SK-N-SH treated with all-trans-retinoic acid at 6 μM for 48 hours (cell line): ENCODE data around the gene GLRX3.

ENCODE experiments used
- ATAC-seq: fragments of 200-7000 bp; cut with Tn5 transposase; 3 replicates; pipeline ENCODE4 v1.9.1; 2020; ENCODE audit warnings: mild to moderate bottlenecking, moderate library complexity
- BACH2 ChIP-seq: fragments of 250-450 bp; sonication (Bioruptor Pico); IDR thresholded peaks from 2 replicates; pipeline ENCODE4 v1.9.0; 2021; ENCODE audit warnings: mild to moderate bottlenecking, borderline replicate concordance
- GLIS3 ChIP-seq: fragments of 250-450 bp; sonication (Bioruptor Pico); IDR thresholded peaks from 2 replicates; pipeline ENCODE4 v1.5.0; 2020; ENCODE audit warnings: mild to moderate bottlenecking, moderate library complexity
- ISL1 ChIP-seq: fragments of 250-450 bp; sonication (Bioruptor Pico); IDR thresholded peaks from 2 replicates; pipeline ENCODE4 v2.1.2; 2022; ENCODE audit warnings: mild to moderate bottlenecking, moderate library complexity
- OSR1 ChIP-seq: fragments of 250-450 bp; sonication (Bioruptor Pico); IDR thresholded peaks from 2 replicates; pipeline ENCODE4 v1.8.0; 2022; ENCODE audit warnings: moderate library complexity, mild to moderate bottlenecking, inconsistent platforms
- PPARA ChIP-seq: fragments of 250-450 bp; sonication (Bioruptor Pico); IDR thresholded peaks from 2 replicates; pipeline ENCODE4 v1.5.0; 2020; ENCODE audit warnings: mild to moderate bottlenecking, borderline replicate concordance
- RARB ChIP-seq: fragments of 250-450 bp; sonication (Bioruptor Pico); IDR thresholded peaks from 2 replicates; pipeline ENCODE4 v1.8.0; 2021; ENCODE audit warnings: mild to moderate bottlenecking, moderate library complexity
- SNAI2 ChIP-seq: fragments of 250-450 bp; sonication (Bioruptor Pico); IDR thresholded peaks from 2 replicates; pipeline ENCODE4 v1.5.0; 2020; ENCODE audit warnings: mild to moderate bottlenecking, moderate library complexity
- TCF4 ChIP-seq: fragments of 250-450 bp; sonication (Bioruptor Pico); IDR thresholded peaks from 2 replicates; pipeline ENCODE4 v1.8.0; 2021; ENCODE audit warnings: mild to moderate bottlenecking, moderate library complexity, borderline replicate concordance
- TOX ChIP-seq: fragments of 250-450 bp; sonication (Bioruptor Pico); IDR thresholded peaks from 2 replicates; pipeline ENCODE4 v1.8.0; 2021; ENCODE audit warnings: mild to moderate bottlenecking, moderate library complexity, borderline replicate concordance
- ZC3H10 ChIP-seq: fragments of 250-450 bp; sonication (Bioruptor Pico); IDR thresholded peaks from 2 replicates; pipeline ENCODE4 v1.5.1; 2021; ENCODE audit warnings: mild to moderate bottlenecking, moderate library complexity
- ZFP3 ChIP-seq: fragments of 250-450 bp; sonication (Bioruptor Pico); IDR thresholded peaks from 2 replicates; pipeline ENCODE4 v1.5.0; 2020; ENCODE audit warnings: mild to moderate bottlenecking, moderate library complexity
- ZFP30 ChIP-seq: fragments of 450-650 bp; formaldehyde crosslinking; IDR thresholded peaks from 2 replicates; pipeline ENCODE4 v1.5.0; 2022; ENCODE audit warnings: mild to moderate bottlenecking, moderate library complexity
- ZNF565 ChIP-seq: fragments of 450-650 bp; formaldehyde crosslinking; conservative IDR thresholded peaks from 2 replicates; pipeline ENCODE4 v1.5.0; 2020; ENCODE audit warnings: low read depth, mild to moderate bottlenecking, moderate library complexity
- ZNF8 ChIP-seq: fragments of 450-650 bp; formaldehyde crosslinking; IDR thresholded peaks from 2 replicates; pipeline ENCODE4 v1.5.0; 2020; ENCODE audit warnings: mild to moderate bottlenecking, moderate library complexity
- TF ChIP-seq, protein P1 (sequence below): fragments of 250-450 bp; sonication (Bioruptor Pico); IDR thresholded peaks from 2 replicates; pipeline ENCODE4 v1.5.0; 2020; ENCODE audit warnings: mild to moderate bottlenecking, moderate library complexity
- TF ChIP-seq, protein P2 (sequence below): fragments of 250-450 bp; sonication (Bioruptor Pico); IDR thresholded peaks from 2 replicates; pipeline ENCODE4 v1.5.1; 2020; ENCODE audit warnings: low read depth, mild to moderate bottlenecking, moderate library complexity
- TF ChIP-seq, protein P3 (sequence below): fragments of 250-450 bp; sonication (Bioruptor Pico); IDR thresholded peaks from 2 replicates; pipeline ENCODE4 v1.5.1; 2021; ENCODE audit warnings: mild to moderate bottlenecking, moderate library complexity
- TF ChIP-seq, protein P4 (sequence below): fragments of 250-450 bp; sonication (Bioruptor Pico); IDR thresholded peaks from 2 replicates; pipeline ENCODE4 v1.8.0; 2020; ENCODE audit warnings: mild to moderate bottlenecking, moderate library complexity, borderline replicate concordance
- TF ChIP-seq, protein P5 (sequence below): fragments of 250-450 bp; sonication (Bioruptor Pico); IDR thresholded peaks from 2 replicates; pipeline ENCODE4 v1.8.0; 2021; ENCODE audit warnings: low read depth, mild to moderate bottlenecking, moderate library complexity, borderline replicate concordance

Gene GLRX3

DNA sequence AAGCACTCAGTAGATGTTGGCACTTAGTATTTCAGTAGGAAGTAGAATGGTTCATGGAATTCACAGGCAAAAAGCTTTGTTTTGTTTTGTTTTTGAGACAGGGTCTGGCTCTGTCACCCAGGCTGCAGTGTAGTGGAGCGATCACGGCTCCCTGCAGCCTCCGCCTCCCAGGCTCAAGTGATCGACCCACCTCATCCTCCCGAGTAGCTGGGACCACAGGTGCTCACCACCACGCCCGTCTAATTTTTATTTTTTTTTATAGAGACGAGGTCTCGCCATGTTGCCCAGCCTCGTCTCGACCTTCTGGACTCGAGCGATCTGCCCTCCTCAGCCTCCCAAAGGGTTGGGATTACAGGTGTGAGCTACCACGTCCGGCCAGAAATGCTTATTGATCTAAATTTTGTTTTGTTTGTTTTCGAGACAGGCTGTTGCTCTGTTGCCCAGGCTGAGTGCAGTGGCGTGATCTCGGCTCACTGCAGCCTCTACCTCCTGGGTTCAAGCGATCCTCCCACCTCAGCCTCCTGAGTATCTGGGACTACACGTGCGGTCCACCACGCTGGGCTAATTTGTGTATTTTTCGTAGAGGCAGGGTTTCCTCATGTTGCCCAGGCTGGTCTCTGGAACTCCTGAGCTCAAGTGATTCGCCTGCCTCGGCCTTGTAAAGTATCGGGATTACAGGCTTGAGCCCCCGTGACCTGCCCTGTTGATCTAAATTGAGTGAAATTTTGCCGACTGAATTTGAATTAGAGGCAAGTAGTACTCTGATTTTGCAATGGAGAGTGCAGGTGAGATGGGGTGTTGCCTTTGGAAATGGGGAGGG is 1.7 kb downstream of the GLRX3 start (continued):
- TF ChIP-seq BACH2 = no peak

DNA sequence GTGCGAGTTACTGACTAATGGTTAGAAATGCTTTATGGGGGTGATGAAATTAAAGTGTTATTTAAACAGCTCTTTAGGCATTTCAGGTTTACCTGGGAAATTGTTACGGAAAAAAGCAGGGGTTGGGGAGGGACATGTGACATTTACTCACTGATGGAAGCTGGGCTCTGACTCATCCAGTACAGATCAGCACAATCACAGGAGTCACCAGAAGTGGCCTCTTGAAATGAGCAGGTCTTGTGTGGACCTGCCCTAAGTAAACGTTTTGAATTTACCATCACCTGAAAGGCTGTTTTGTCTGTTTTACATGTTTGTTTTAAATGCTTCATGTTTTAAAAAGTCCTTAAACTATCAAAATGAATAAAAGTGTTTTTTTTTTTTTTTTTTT is 2.3 kb downstream of the GLRX3 start:
- TF ChIP-seq BACH2 (no peak), OSR1 (CRISPR knock-in tag) (no peak), PPARA (CRISPR knock-in tag) (no peak), GLIS3 (CRISPR knock-in tag) (no peak), ZFP30 (no peak), ZFP3 (CRISPR knock-in tag) (no peak), ZNF565 (CRISPR knock-in tag) (no peak), SNAI2 (CRISPR knock-in tag) (no peak), TOX (CRISPR knock-in tag) (no peak), RARB (no peak), ISL1 (no peak), TCF4 (CRISPR knock-in tag) (no peak), ZNF8 (no peak)
- TF ChIP-seq, protein P1, sequence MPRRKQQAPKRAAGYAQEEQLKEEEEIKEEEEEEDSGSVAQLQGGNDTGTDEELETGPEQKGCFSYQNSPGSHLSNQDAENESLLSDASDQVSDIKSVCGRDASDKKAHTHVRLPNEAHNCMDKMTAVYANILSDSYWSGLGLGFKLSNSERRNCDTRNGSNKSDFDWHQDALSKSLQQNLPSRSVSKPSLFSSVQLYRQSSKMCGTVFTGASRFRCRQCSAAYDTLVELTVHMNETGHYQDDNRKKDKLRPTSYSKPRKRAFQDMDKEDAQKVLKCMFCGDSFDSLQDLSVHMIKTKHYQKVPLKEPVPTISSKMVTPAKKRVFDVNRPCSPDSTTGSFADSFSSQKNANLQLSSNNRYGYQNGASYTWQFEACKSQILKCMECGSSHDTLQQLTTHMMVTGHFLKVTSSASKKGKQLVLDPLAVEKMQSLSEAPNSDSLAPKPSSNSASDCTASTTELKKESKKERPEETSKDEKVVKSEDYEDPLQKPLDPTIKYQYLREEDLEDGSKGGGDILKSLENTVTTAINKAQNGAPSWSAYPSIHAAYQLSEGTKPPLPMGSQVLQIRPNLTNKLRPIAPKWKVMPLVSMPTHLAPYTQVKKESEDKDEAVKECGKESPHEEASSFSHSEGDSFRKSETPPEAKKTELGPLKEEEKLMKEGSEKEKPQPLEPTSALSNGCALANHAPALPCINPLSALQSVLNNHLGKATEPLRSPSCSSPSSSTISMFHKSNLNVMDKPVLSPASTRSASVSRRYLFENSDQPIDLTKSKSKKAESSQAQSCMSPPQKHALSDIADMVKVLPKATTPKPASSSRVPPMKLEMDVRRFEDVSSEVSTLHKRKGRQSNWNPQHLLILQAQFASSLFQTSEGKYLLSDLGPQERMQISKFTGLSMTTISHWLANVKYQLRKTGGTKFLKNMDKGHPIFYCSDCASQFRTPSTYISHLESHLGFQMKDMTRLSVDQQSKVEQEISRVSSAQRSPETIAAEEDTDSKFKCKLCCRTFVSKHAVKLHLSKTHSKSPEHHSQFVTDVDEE (CRISPR knock-in tag) = no peak
- TF ChIP-seq, protein P2, sequence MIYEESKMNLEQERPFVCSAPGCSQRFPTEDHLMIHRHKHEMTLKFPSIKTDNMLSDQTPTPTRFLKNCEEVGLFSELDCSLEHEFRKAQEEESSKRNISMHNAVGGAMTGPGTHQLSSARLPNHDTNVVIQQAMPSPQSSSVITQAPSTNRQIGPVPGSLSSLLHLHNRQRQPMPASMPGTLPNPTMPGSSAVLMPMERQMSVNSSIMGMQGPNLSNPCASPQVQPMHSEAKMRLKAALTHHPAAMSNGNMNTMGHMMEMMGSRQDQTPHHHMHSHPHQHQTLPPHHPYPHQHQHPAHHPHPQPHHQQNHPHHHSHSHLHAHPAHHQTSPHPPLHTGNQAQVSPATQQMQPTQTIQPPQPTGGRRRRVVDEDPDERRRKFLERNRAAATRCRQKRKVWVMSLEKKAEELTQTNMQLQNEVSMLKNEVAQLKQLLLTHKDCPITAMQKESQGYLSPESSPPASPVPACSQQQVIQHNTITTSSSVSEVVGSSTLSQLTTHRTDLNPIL (CRISPR knock-in tag) = no peak
- TF ChIP-seq, protein P3, sequence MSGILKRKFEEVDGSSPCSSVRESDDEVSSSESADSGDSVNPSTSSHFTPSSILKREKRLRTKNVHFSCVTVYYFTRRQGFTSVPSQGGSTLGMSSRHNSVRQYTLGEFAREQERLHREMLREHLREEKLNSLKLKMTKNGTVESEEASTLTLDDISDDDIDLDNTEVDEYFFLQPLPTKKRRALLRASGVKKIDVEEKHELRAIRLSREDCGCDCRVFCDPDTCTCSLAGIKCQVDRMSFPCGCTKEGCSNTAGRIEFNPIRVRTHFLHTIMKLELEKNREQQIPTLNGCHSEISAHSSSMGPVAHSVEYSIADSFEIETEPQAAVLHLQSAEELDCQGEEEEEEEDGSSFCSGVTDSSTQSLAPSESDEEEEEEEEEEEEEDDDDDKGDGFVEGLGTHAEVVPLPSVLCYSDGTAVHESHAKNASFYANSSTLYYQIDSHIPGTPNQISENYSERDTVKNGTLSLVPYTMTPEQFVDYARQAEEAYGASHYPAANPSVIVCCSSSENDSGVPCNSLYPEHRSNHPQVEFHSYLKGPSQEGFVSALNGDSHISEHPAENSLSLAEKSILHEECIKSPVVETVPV = no peak
- TF ChIP-seq, protein P4, sequence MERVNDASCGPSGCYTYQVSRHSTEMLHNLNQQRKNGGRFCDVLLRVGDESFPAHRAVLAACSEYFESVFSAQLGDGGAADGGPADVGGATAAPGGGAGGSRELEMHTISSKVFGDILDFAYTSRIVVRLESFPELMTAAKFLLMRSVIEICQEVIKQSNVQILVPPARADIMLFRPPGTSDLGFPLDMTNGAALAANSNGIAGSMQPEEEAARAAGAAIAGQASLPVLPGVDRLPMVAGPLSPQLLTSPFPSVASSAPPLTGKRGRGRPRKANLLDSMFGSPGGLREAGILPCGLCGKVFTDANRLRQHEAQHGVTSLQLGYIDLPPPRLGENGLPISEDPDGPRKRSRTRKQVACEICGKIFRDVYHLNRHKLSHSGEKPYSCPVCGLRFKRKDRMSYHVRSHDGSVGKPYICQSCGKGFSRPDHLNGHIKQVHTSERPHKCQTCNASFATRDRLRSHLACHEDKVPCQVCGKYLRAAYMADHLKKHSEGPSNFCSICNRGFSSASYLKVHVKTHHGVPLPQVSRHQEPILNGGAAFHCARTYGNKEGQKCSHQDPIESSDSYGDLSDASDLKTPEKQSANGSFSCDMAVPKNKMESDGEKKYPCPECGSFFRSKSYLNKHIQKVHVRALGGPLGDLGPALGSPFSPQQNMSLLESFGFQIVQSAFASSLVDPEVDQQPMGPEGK (CRISPR knock-in tag) = no peak
- TF ChIP-seq, protein P5, sequence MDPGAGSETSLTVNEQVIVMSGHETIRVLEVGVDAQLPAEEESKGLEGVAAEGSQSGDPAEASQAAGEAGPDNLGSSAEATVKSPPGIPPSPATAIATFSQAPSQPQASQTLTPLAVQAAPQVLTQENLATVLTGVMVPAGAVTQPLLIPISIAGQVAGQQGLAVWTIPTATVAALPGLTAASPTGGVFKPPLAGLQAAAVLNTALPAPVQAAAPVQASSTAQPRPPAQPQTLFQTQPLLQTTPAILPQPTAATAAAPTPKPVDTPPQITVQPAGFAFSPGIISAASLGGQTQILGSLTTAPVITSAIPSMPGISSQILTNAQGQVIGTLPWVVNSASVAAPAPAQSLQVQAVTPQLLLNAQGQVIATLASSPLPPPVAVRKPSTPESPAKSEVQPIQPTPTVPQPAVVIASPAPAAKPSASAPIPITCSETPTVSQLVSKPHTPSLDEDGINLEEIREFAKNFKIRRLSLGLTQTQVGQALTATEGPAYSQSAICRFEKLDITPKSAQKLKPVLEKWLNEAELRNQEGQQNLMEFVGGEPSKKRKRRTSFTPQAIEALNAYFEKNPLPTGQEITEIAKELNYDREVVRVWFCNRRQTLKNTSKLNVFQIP (CRISPR knock-in tag) = no peak
- no peak for ATAC-seq

DNA sequence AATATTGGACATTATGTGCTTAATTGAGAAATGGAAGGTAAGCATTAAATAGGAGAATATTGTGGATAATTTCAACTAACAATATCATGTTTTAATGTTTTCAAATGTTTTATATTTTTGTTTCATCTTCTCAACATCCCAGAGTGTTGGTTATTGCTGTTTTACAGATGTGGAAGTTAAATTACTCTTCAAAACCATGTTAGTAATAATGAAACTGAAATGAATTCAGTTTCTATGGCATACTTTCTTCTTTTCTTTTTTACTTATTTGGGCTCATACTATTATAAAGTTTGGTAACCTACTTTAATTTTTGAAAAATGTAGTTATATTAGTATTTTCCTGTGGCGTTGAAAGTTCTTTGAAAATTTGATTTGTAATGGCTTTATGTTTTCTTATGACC is 4.2 kb downstream of the GLRX3 start:
- TF ChIP-seq ZFP30 (no peak), BACH2 (no peak), ZC3H10 (no peak), ZFP3 (CRISPR knock-in tag) (no peak), TCF4 (CRISPR knock-in tag) (no peak), ZNF8 (no peak)
- TF ChIP-seq, protein P3 = no peak
- TF ChIP-seq, protein P4 (CRISPR knock-in tag) = no peak
- ATAC-seq = no peak
